Peyer's patch (tissue), 4 donors: ENCODE data around the gene ACTR5. TPM values are rescaled to one million over a fixed set of nuclear protein-coding genes. Genes with fewer than 3 reads are reported as not detected.

ENCODE experiments used
- DNase-seq, 3 donors: peaks; one replicate each; pipeline ENCODE4 v3.0.0-alpha.2; 2017 to 2019
- H3K27ac ChIP-seq, 4 donors: fragments of 200-600 bp; sonication (generic); one replicate each; pipeline ENCODE4 v1.5.1; 2016 to 2019
- H3K27me3 ChIP-seq, 2 donors: fragments of 200-600 bp; sonication (generic); one replicate each; pipeline ENCODE4 v1.5.1; 2019
- H3K36me3 ChIP-seq, 3 donors: fragments of 200-600 bp; sonication (generic); one replicate each; pipeline ENCODE4 v1.5.1; 2016 to 2019
- H3K4me1 ChIP-seq, 4 donors: fragments of 200-600 bp; sonication (generic); one replicate each; pipeline ENCODE4 v1.5.1; 2016 to 2019
- H3K4me3 ChIP-seq, 4 donors: fragments of 200-600 bp; sonication (generic); 1 replicate in 3 of 4; 2 replicates in 1 of 4; pipeline ENCODE4 v1.5.1; 2016 to 2019; ENCODE audit warnings: mild to moderate bottlenecking in 1 of 4
- H3K9me3 ChIP-seq, 4 donors: fragments of 200-600 bp; sonication (generic); one replicate each; pipeline ENCODE4 v1.5.1; 2016 to 2019; ENCODE audit warnings: mild to moderate bottlenecking in 1 of 4
- CTCF ChIP-seq, 6 experiments: fragments of 450-650 bp in 4 of 6; fragments of 200-600 bp in 2 of 6; sonication (generic) in 1 of 6; IDR thresholded peaks; one replicate each; pipeline ENCODE4 v1.5.1; 2017 to 2019; ENCODE audit warnings: antibody characterized with exemption in 6 of 6, mild to moderate bottlenecking in 3 of 6, moderate library complexity in 1 of 6
- POLR2A ChIP-seq, 2 donors: fragments of 450-650 bp; IDR thresholded peaks; one replicate each; pipeline ENCODE4 v1.5.1; 2017; ENCODE audit warnings: antibody characterized with exemption in 2 of 2, mild to moderate bottlenecking in 2 of 2, moderate library complexity in 2 of 2
- total RNA-seq, 4 donors: library from RNA; depleted of rRNA; stranded (reverse); fragments of >200 nt; gene quantifications; one replicate each; pipeline ENCODE4 v1.1.0, GENCODE V29; 2016

The ACTR5 gene
- total RNA-seq, 4 donors from 2014 or later: 5.1 to 32.2 (median 11.0) TPM

GRCh38 chr20:38757145-38757775 lies 9.0 kb downstream of the ACTR5 start:
- no peak for DNase-seq

GRCh38 chr20:38759106-38759505 lies 10.8 kb downstream of the ACTR5 start:
- H3K36me3 ChIP-seq: peaks cover 0 to 86% (median 0%) of the 10 kb centered on the region in 3 donors
- H3K27ac ChIP-seq: no peak overlapping the region
- H3K27me3 ChIP-seq: no peaks in the 10 kb centered on the region
- TF ChIP-seq CTCF (IDR thresholded peaks at IDR 0.05): no peak
- TF ChIP-seq POLR2A (IDR thresholded peaks at IDR 0.05): no peak
- H3K4me1 ChIP-seq: no peaks in the 10 kb centered on the region
- H3K4me3 ChIP-seq: no peak overlapping the region
- H3K9me3 ChIP-seq: no peaks in the 10 kb centered on the region
- DNase-seq: no peak

More at GRCh38 chr20:38757145-38757775, 9.0 kb downstream of the ACTR5 start:
- no peak for TF ChIP-seq CTCF (IDR thresholded peaks at IDR 0.05)
- TF ChIP-seq POLR2A (IDR thresholded peaks at IDR 0.05): no peak
- Histone ChIP-seq H3K27me3 (no peaks in the 10 kb centered on the region), H3K27ac (no peak overlapping the region), H3K4me1 (no peaks in the 10 kb centered on the region), H3K4me3 (no peak overlapping the region), H3K9me3 (no peaks in the 10 kb centered on the region), H3K36me3 (peaks cover 0 to 86% (median 0%) of the 10 kb centered on the region in 3 donors)

- peaks cover 0 to 82% (median 0%) of the 10 kb centered on the region in 3 donors for H3K36me3 ChIP-seq
Observed at GRCh38 chr20:38760978-38761377, 12.7 kb downstream of the ACTR5 start.

GRCh38 chr20:38762174-38762573 lies 13.9 kb downstream of the ACTR5 start:
- TF ChIP-seq POLR2A (IDR thresholded peaks at IDR 0.05): no peak
- H3K36me3 ChIP-seq: peaks cover 0 to 80% (median 5%) of the 10 kb centered on the region in 3 donors
- no peaks in the 10 kb centered on the region for H3K27me3 ChIP-seq
- no peak for DNase-seq
- H3K9me3 ChIP-seq: no peaks in the 10 kb centered on the region
- H3K4me3 ChIP-seq: no peak overlapping the region
- H3K4me1 ChIP-seq: no peaks in the 10 kb centered on the region
- no peak overlapping the region for H3K27ac ChIP-seq

More at GRCh38 chr20:38760978-38761377, 12.7 kb downstream of the ACTR5 start:
- no peaks in the 10 kb centered on the region for H3K27me3 ChIP-seq
- no peaks in the 10 kb centered on the region for H3K4me1 ChIP-seq
- no peak for TF ChIP-seq CTCF (IDR thresholded peaks at IDR 0.05)
- no peak for TF ChIP-seq POLR2A (IDR thresholded peaks at IDR 0.05)
- no peaks in the 10 kb centered on the region for H3K9me3 ChIP-seq
- H3K4me3 ChIP-seq: no peak overlapping the region
- DNase-seq: no peak
- no peak overlapping the region for H3K27ac ChIP-seq

GRCh38 chr20:38763616-38764015 lies 15.4 kb downstream of the ACTR5 start:
- Histone ChIP-seq H3K4me1 (no peaks in the 10 kb centered on the region), H3K27me3 (no peaks in the 10 kb centered on the region), H3K9me3 (no peaks in the 10 kb centered on the region), H3K36me3 (peaks cover 0 to 81% (median 5%) of the 10 kb centered on the region in 3 donors), H3K27ac (no peak overlapping the region), H3K4me3 (no peak overlapping the region)
- DNase-seq: no peak
- TF ChIP-seq POLR2A (IDR thresholded peaks at IDR 0.05) (no peak), CTCF (IDR thresholded peaks at IDR 0.05) (no peak)

GRCh38 chr20:38764567-38765318 lies 16.5 kb downstream of the ACTR5 start:
- Histone ChIP-seq H3K36me3 (peaks cover 0 to 82% (median 5%) of the 10 kb centered on the region in 3 donors), H3K4me3 (no peak overlapping the region), H3K9me3 (no peaks in the 10 kb centered on the region), H3K4me1 (no peaks in the 10 kb centered on the region), H3K27me3 (no peaks in the 10 kb centered on the region), H3K27ac (peak overlapping the region in 1 of 4 donors; percentile 40)
- TF ChIP-seq POLR2A (IDR thresholded peaks at IDR 0.05) (no peak), CTCF (IDR thresholded peaks at IDR 0.05) (no peak)
- DNase-seq: peak in 2 of 3 donors; percentile 56 to 77
